HUES48 (cell line): Measurements from ENCODE around the gene NEXN.
A peak's percentile ranks its signal among the peaks of the same experiment; 100 is the strongest.

Experiments
- H3K27ac ChIP-seq: one replicate; pipeline ENCODE4 v1.7.0; 2013; ENCODE audit warnings: low read depth, low read length, inconsistent platforms
- H3K27me3 ChIP-seq: 2 replicates; pipeline ENCODE4 v1.6.1; 2013; ENCODE audit warnings: mild to moderate bottlenecking, low read length; ENCODE audit not compliant: control insufficient read depth, insufficient read depth
- H3K36me3 ChIP-seq: 2 replicates; pipeline ENCODE4 v1.6.1; 2013; ENCODE audit warnings: low read length; ENCODE audit not compliant: control insufficient read depth, insufficient read depth
- H3K4me1 ChIP-seq: 2 replicates; pipeline ENCODE4 v1.6.1; 2013; ENCODE audit warnings: mild to moderate bottlenecking, low read length; ENCODE audit not compliant: control insufficient read depth, insufficient read depth
- H3K4me3 ChIP-seq: 2 replicates; pipeline ENCODE4 v1.5.1; 2013; ENCODE audit warnings: mild to moderate bottlenecking, low read depth, low read length
- H3K9ac ChIP-seq: 2 replicates; pipeline ENCODE4 v1.6.1; 2013; ENCODE audit warnings: mild to moderate bottlenecking, low read depth, low read length, moderate library complexity
- H3K9me3 ChIP-seq: 2 replicates; pipeline ENCODE4 v1.6.1; 2013; ENCODE audit warnings: low read length; ENCODE audit not compliant: control insufficient read depth, insufficient read depth

NEXN gene

DNA sequence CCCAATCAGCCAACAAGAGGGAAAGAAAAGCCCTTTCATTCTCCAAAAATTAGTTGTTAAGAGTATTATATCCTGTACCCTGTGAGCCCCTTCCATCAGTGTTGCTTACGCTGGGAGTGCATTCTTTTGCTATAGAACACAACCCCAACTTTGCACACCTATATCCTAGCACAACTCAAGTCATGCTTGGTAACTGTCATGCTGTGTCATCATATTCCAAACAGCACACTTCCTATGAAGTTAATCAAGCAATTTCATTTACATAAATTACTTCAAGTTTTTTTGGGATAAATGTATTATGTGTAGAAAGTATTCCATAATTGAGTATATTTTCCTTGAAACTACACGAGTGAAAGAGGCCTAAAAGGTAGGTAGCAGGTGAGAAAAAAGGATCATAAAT lies 70.4 kb downstream of the NEXN start:
- Histone ChIP-seq H3K27ac (no peak overlapping the region), H3K4me1 (no peaks in the 10 kb centered on the region), H3K27me3 (no peaks in the 10 kb centered on the region), H3K36me3 (peaks cover 100% of the 10 kb centered on the region), H3K9me3 (no peaks in the 10 kb centered on the region), H3K4me3 (no peak overlapping the region), H3K9ac (no peak overlapping the region)

DNA sequence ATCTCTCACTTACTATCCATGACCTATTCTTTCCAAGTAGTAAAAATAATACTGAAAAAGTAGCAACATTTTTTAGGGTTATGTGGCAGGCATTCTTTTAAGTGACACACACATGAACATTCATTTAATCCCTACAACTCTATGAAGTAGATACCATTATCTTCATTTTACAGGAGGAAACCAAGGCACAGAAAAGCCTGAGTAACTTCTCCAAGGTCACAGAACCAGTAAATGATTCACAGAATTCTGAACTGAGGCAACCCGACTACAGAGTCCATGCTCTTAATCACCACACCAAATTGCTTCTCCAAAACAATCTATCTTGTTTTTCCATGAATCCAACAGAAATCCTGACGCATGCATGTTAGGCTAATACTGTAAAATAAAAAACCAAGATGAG lies 73.0 kb downstream of the NEXN start:
- peaks cover 100% of the 10 kb centered on the region for H3K36me3 ChIP-seq

DNA sequence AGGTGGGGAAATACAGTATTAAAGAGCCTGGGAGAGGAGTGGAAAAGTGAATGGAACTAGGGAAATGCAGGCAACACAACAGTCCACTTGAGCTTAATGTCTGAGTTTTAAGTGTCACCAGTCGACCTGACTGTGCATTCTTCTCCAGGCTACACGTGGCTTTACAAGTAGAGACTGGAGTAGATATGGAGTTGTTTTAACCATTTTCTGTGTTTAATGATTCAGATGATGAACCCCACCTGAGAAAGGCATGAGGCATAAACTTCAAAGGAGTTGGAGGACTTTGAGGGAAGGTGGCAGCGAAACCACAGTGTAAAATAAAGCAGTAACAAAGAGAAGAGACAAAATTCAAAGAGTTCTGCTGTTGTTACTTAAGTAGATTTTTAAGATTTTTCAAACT lies 77.9 kb downstream of the NEXN start:
- Histone ChIP-seq H3K4me3 (no peak overlapping the region), H3K9ac (no peak overlapping the region), H3K27me3 (no peaks in the 10 kb centered on the region), H3K9me3 (no peaks in the 10 kb centered on the region), H3K4me1 (0 out of 2 replicates have a peak, but pooled peaks cover 2% of the 10 kb centered on the region), H3K36me3 (peaks cover 100% of the 10 kb centered on the region), H3K27ac (no peak overlapping the region)

More for the DNA sequence above, 73.0 kb downstream of the NEXN start:
- Histone ChIP-seq H3K27ac (no peak overlapping the region), H3K4me1 (no peaks in the 10 kb centered on the region), H3K27me3 (no peaks in the 10 kb centered on the region), H3K9me3 (no peaks in the 10 kb centered on the region), H3K9ac (no peak overlapping the region), H3K4me3 (no peak overlapping the region)

DNA sequence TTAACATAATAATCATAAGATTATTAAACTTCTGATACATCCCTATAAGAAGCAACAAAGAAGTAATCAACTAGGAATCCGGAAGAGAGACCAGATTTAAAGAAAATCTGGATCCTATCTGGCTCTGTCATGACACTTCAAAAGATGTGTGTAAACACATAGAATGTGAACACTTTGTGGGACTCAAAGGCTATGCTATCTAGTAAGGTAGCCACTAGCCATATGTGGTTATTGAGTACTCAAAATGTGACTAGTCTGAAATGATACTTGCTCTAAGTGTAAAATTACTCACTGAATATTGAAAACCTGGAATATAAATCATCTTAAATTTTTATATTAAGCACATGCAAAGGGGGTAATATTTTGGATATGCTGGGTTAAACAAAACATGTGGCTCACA lies 81.8 kb downstream of the NEXN start:
- peaks cover 74% of the 10 kb centered on the region for H3K36me3 ChIP-seq
- no peak overlapping the region for H3K27ac ChIP-seq
- no peak overlapping the region for H3K4me3 ChIP-seq
- H3K27me3 ChIP-seq = no peaks in the 10 kb centered on the region
- no peaks in the 10 kb centered on the region for H3K9me3 ChIP-seq
- peaks cover 12% of the 10 kb centered on the region; the same call in 1 of the 2 replicates for H3K4me1 ChIP-seq
- no peak overlapping the region for H3K9ac ChIP-seq

DNA sequence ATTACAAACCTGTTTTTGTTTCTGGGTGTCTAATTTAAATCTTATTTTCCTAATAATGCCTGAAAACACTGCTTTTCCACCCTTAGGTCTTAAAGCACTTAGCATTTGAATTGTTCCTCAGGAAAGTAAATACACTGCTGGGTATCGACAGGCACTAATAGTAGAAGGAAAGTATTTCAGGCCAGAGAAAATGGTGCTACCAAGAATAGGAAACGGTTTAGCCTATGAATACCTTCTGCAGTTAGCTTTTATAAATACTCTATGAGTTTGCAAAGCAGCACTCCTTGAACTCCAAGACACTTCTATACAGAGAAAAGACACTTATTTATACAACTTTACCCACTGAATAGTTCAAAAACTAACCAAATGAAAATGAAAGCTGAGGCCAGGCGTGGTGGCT lies 83.7 kb downstream of the NEXN start:
- Histone ChIP-seq H3K4me1 (peaks cover 30% of the 10 kb centered on the region), H3K9ac (no peak overlapping the region), H3K9me3 (no peaks in the 10 kb centered on the region), H3K36me3 (peaks cover 73% of the 10 kb centered on the region), H3K4me3 (peak overlapping the region; percentile 7; the same call in 1 of the 2 replicates), H3K27me3 (no peaks in the 10 kb centered on the region), H3K27ac (peak overlapping the region; percentile 60)

DNA sequence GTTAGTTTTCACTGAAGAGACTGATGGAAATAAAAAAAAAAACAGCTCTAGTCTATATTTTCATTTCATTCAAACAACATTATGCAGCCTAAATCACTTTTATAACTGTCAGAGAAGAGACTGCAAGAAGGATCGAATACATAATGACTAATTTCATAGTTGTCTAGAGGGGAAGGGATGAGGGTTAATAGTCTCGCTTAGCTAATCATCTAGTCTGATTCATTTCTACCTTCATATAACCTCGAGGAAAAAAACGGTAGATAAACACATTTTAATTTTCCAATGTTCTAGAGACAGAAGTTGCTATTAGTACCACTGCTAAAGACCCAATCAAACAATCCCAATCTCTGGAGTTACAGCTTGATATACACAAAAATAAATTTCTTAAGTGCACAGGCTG lies 87.0 kb downstream of the NEXN start:
- peak overlapping the region; percentile 86; the same call in 1 of the 2 replicates for H3K4me3 ChIP-seq
- no peaks in the 10 kb centered on the region for H3K27me3 ChIP-seq
- no peaks in the 10 kb centered on the region for H3K9me3 ChIP-seq
- H3K36me3 ChIP-seq = peaks cover 40% of the 10 kb centered on the region
- H3K9ac ChIP-seq = no peak overlapping the region
- H3K4me1 ChIP-seq = peaks cover 31% of the 10 kb centered on the region
- no peak overlapping the region for H3K27ac ChIP-seq

DNA sequence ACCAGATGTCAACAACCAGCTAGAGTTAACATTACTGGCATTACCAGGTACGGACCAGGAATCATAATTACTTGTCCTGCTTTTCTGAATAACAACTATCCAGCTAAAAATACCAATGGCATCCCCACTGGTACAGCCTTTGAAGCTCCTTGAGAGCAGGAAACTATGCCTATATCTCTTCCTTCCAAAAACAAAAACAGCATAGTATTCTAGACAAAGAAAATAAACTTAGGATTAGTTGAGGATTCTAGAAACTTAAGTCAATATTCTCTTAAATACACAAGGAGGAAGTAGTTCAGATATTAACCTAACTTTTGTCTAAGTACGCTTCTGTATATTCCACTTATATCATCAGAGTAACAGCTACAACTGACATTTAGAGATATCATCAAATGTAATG lies 87.5 kb downstream of the NEXN start:
- Histone ChIP-seq H3K27ac (peak overlapping the region; percentile 29), H3K27me3 (no peaks in the 10 kb centered on the region), H3K9me3 (no peaks in the 10 kb centered on the region), H3K9ac (0 out of 2 replicates have a peak overlapping the region, but pooled peaks have one; percentile 12), H3K4me3 (peak overlapping the region; percentile 86), H3K4me1 (peaks cover 36% of the 10 kb centered on the region), H3K36me3 (peaks cover 35% of the 10 kb centered on the region)

DNA sequence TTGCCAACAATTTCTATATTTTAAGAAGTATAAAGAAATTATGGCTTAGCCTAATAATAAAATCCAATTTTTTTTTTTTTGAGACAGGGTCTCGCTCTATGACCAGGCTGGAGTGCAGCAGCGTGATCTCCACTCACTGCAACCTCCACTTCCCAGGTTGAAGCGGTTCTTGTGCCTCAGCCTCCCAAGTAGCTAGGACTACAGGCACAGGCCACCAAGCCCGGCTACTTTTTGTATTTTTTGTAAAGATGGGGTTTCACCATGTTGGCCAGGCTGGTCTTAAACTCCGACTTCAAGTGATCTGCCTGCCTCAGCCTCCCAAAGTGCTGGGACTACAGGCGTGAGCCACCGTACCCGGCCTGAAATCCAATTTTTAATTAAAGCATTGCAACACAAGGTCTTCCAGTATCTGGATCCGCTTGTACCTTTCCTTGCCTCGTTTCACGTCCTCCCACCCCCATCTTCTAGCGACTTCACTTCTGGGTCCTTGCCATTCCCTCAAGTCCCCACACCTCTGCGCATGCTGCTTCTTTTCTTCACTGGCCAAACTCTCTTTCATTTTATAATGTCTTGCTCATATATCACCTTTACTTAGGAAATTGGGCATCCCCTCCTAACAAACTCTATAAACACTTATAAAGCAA lies 88.1 kb downstream of the NEXN start:
- Histone ChIP-seq H3K27ac (peak overlapping the region; percentile 43), H3K9ac (0 out of 2 replicates have a peak overlapping the region, but pooled peaks have one; percentile 5), H3K4me1 (peaks cover 31% of the 10 kb centered on the region), H3K36me3 (peaks cover 29% of the 10 kb centered on the region), H3K27me3 (no peaks in the 10 kb centered on the region), H3K4me3 (peak overlapping the region; percentile 86), H3K9me3 (no peaks in the 10 kb centered on the region)

DNA sequence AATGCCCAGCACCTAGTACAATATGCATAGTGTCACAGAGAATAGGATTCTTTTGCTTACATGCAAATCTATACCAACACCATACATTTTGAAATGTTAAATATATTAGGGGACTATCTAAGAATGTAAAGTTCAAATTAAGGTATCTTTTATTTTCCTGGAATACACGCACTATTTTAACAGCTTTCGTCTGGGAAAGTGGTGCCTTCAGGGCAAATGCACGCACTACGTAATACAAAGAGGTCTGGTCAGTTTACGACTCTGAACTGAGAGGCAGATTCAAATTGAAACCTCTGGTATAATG lies 89.5 kb downstream of the NEXN start:
- Histone ChIP-seq H3K4me3 (peak overlapping the region; percentile 86), H3K36me3 (peaks cover 27% of the 10 kb centered on the region), H3K27me3 (no peaks in the 10 kb centered on the region), H3K9me3 (no peaks in the 10 kb centered on the region), H3K27ac (peak overlapping the region; percentile 99), H3K9ac (peak overlapping the region; percentile 99), H3K4me1 (peaks cover 24% of the 10 kb centered on the region)

DNA sequence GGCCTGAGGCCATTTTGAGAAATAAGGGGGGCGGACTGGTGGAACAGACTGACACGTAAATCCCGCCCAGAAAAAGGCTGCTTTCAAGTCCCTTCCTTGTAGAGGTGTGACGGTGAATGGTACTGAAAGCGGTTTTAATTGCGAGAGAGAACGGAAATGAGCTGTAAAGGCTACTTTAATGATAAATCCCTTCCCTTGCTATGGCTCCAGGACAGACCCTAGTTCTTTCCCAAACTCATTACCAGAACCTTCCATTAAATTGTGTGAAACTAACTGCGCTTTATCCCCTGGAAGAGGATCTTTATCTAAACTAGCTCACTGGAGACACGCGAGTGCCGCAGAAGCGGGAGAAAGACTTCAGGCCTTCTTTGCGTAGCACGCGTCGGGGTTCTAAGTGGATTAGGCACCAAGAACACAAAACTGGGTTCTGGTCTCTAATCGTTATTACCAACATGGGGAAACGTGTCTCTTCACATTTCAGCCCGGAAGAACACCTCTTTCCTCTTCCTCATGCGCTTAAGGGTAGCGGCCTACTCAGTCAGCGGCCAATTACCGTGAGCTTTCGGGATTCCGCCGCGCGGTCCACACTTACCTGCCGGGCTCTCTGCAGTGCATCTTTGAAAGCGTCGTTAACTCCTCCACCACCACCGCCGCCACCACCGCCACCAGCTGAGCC lies 90.0 kb downstream of the NEXN start:
- Histone ChIP-seq H3K4me3 (peak overlapping the region; percentile 86), H3K36me3 (peaks cover 27% of the 10 kb centered on the region), H3K9ac (peak overlapping the region; percentile 99)

More for the DNA sequence above, 90.0 kb downstream of the NEXN start:
- Histone ChIP-seq H3K27ac (peak overlapping the region; percentile 99), H3K9me3 (no peaks in the 10 kb centered on the region), H3K27me3 (no peaks in the 10 kb centered on the region), H3K4me1 (peaks cover 24% of the 10 kb centered on the region)
